ENCODE results near the gene ZNRF3. TPM values are rescaled to one million over a fixed set of nuclear protein-coding genes. Genes with fewer than 3 reads are reported as not detected.

Gene ZNRF3
- polyA plus RNA-seq, 3 donors, result 0.13 TPM; not detected in 2

- peak overlapping the region in 1 of 2 donors; percentile 23 for H3K4me3 Mint-ChIP-seq
- peaks cover 0 to 13% of the 10 kb centered on the region in 2 donors for H3K27me3 ChIP-seq (ENCODE audit: control insufficient read depth in 2 of 2, insufficient read depth in 2 of 2, low read length in 2 of 2)
- no peaks in the 10 kb centered on the region for H3K79me2 ChIP-seq (ENCODE audit: insufficient read depth, low read length)
- no peak overlapping the region for H3K27ac Mint-ChIP-seq
- DNase-seq, result no peak
- peaks cover 20 to 42% (median 33%) of the 10 kb centered on the region in 3 donors for H3K27me3 Mint-ChIP-seq (ENCODE audit: low read depth in 3 of 3)
- H3K36me3 ChIP-seq (replicated peaks in 1 of 2; ENCODE audit: control insufficient read depth in 1 of 2, insufficient read depth in 2 of 2, low read length in 2 of 2), result no peaks in the 10 kb centered on the region
- no peaks in the 10 kb centered on the region for H4K20me1 ChIP-seq (ENCODE audit: insufficient read depth, low read length)
- H3K4me3 ChIP-seq (replicated peaks in 1 of 3; ENCODE audit: low read depth in 2 of 3, low read length in 3 of 3), result no peak overlapping the region
- no peaks in the 10 kb centered on the region for H3K4me1 ChIP-seq (ENCODE audit: control insufficient read depth in 1 of 2, insufficient read depth in 2 of 2, low read length in 2 of 2)
- no peak overlapping the region for H2AFZ ChIP-seq (ENCODE audit: insufficient read depth, low read depth, low read length, poor library complexity, severe bottlenecking)
- peaks cover 1% of the 10 kb centered on the region for H3K4me1 Mint-ChIP-seq
- H3K27ac ChIP-seq (ENCODE audit: low read depth in 1 of 2, low read length in 2 of 2), result no peak overlapping the region
- no peaks in the 10 kb centered on the region for H3K36me3 Mint-ChIP-seq
- no peak overlapping the region for H3K9ac ChIP-seq (ENCODE audit: insufficient read depth, low read length, poor library complexity, severe bottlenecking)
- H3K9me3 Mint-ChIP-seq, result peaks cover 0 to 3% (median 0%) of the 10 kb centered on the region in 7 donors
- TF ChIP-seq CTCF (IDR thresholded peaks at IDR 0.05), result no peak
- intact Hi-C loops (cut with micrococcal nuclease), result no loop called here
- H3K9me3 ChIP-seq (replicated peaks in 1 of 2; ENCODE audit: control insufficient read depth in 1 of 2, insufficient read depth in 1 of 2, low read length in 2 of 2), result no peaks in the 10 kb centered on the region
- WGBS (ENCODE audit: insufficient coverage), result 88% methylated on average over 4 of the region's 8 CpGs
- H3K4me2 ChIP-seq (replicated peaks; ENCODE audit: extremely low read depth, low read length, poor library complexity, severe bottlenecking), result no peak overlapping the region
Measured at GRCh38 chr22:29006346-29006745, 123.0 kb downstream of the ZNRF3 start.

- peaks cover 0 to 13% of the 10 kb centered on the region in 2 donors for H3K27me3 ChIP-seq (ENCODE audit: control insufficient read depth in 2 of 2, insufficient read depth in 2 of 2, low read length in 2 of 2)
- intact Hi-C loops (cut with micrococcal nuclease), result no loop called here
- H2AFZ ChIP-seq (ENCODE audit: insufficient read depth, low read depth, low read length, poor library complexity, severe bottlenecking), result no peak overlapping the region
- Mint-ChIP-seq H3K9me3 (peaks cover 0 to 3% (median 0%) of the 10 kb centered on the region in 7 donors), H3K27ac (no peak overlapping the region), H3K36me3 (no peaks in the 10 kb centered on the region), H3K27me3 (ENCODE audit: low read depth in 3 of 3) (peaks cover 18 to 37% (median 19%) of the 10 kb centered on the region in 3 donors), H3K4me1 (peaks cover 1% of the 10 kb centered on the region), H3K4me3 (no peak overlapping the region)
- H3K4me3 ChIP-seq (replicated peaks in 1 of 3; ENCODE audit: low read depth in 2 of 3, low read length in 3 of 3), result no peak overlapping the region
- 100% methylated on average over 5 of the region's 5 CpGs for WGBS (ENCODE audit: insufficient coverage)
- no peaks in the 10 kb centered on the region for H3K4me1 ChIP-seq (ENCODE audit: control insufficient read depth in 1 of 2, insufficient read depth in 2 of 2, low read length in 2 of 2)
- H3K79me2 ChIP-seq (ENCODE audit: insufficient read depth, low read length), result no peaks in the 10 kb centered on the region
- no peak for TF ChIP-seq CTCF (IDR thresholded peaks at IDR 0.05)
- H3K36me3 ChIP-seq (replicated peaks in 1 of 2; ENCODE audit: control insufficient read depth in 1 of 2, insufficient read depth in 2 of 2, low read length in 2 of 2), result no peaks in the 10 kb centered on the region
- H4K20me1 ChIP-seq (ENCODE audit: insufficient read depth, low read length), result no peaks in the 10 kb centered on the region
- H3K9me3 ChIP-seq (replicated peaks in 1 of 2; ENCODE audit: control insufficient read depth in 1 of 2, insufficient read depth in 1 of 2, low read length in 2 of 2), result no peaks in the 10 kb centered on the region
- DNase-seq, result no peak
- no peak overlapping the region for H3K9ac ChIP-seq (ENCODE audit: insufficient read depth, low read length, poor library complexity, severe bottlenecking)
- H3K4me2 ChIP-seq (replicated peaks; ENCODE audit: extremely low read depth, low read length, poor library complexity, severe bottlenecking), result no peak overlapping the region
- no peak overlapping the region for H3K27ac ChIP-seq (ENCODE audit: low read depth in 1 of 2, low read length in 2 of 2)
Measured at GRCh38 chr22:29009148-29009547, 125.8 kb downstream of the ZNRF3 start.
